Hepatocyte (in vitro differentiated cells): ENCODE measurements around the gene SLC35G4.
"Not testable (repeated sequence)": the region's sequence is repeated elsewhere in the genome, so short reads cannot be mapped to it uniquely, and the experiment has no call there.

Experiments
- CTCF ChIP-seq: fragments of 200-600 bp; sonication (generic); IDR thresholded peaks from 2 replicates; pipeline ENCODE4 v1.5.1; 2016; ENCODE audit warnings: antibody characterized with exemption, mild to moderate bottlenecking; ENCODE audit not compliant: poor library complexity
- EZH2 ChIP-seq: fragments of 200-600 bp; sonication (generic); IDR thresholded peaks from 2 replicates; pipeline ENCODE4 v1.6.1; 2016; ENCODE audit warnings: antibody characterized with exemption, mild to moderate bottlenecking, borderline replicate concordance
- EZH2phosphoT487 ChIP-seq: fragments of 200-600 bp; sonication (generic); IDR thresholded peaks from one replicate; pipeline ENCODE4 v1.6.1; 2018; ENCODE audit warnings: antibody characterized with exemption, mild to moderate bottlenecking, low read depth, moderate library complexity; ENCODE audit not compliant: unreplicated experiment, severe bottlenecking

GRCh38 chr18:11647804-11648203 lies 38.4 kb downstream of the SLC35G4 start:
- TF ChIP-seq CTCF, EZH2phosphoT487, EZH2: not testable (repeated sequence)
